GM21528 (cell line): Measurements from ENCODE around the gene PDS5A.
"Not testable (repeated sequence)": the region's sequence is repeated elsewhere in the genome, so short reads cannot be mapped to it uniquely, and the experiment has no call there.

Experiments used
- ATAC-seq: cut with Tn5 transposase; IDR thresholded peaks from one replicate; pipeline ENCODE4 v1.9.1; 2021; ENCODE audit warnings: mild to moderate bottlenecking, moderate library complexity; ENCODE audit not compliant: unreplicated experiment, low FRiP score

The PDS5A gene, protein sequence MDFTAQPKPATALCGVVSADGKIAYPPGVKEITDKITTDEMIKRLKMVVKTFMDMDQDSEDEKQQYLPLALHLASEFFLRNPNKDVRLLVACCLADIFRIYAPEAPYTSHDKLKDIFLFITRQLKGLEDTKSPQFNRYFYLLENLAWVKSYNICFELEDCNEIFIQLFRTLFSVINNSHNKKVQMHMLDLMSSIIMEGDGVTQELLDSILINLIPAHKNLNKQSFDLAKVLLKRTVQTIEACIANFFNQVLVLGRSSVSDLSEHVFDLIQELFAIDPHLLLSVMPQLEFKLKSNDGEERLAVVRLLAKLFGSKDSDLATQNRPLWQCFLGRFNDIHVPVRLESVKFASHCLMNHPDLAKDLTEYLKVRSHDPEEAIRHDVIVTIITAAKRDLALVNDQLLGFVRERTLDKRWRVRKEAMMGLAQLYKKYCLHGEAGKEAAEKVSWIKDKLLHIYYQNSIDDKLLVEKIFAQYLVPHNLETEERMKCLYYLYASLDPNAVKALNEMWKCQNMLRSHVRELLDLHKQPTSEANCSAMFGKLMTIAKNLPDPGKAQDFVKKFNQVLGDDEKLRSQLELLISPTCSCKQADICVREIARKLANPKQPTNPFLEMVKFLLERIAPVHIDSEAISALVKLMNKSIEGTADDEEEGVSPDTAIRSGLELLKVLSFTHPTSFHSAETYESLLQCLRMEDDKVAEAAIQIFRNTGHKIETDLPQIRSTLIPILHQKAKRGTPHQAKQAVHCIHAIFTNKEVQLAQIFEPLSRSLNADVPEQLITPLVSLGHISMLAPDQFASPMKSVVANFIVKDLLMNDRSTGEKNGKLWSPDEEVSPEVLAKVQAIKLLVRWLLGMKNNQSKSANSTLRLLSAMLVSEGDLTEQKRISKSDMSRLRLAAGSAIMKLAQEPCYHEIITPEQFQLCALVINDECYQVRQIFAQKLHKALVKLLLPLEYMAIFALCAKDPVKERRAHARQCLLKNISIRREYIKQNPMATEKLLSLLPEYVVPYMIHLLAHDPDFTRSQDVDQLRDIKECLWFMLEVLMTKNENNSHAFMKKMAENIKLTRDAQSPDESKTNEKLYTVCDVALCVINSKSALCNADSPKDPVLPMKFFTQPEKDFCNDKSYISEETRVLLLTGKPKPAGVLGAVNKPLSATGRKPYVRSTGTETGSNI (N-terminal part only)

DNA sequence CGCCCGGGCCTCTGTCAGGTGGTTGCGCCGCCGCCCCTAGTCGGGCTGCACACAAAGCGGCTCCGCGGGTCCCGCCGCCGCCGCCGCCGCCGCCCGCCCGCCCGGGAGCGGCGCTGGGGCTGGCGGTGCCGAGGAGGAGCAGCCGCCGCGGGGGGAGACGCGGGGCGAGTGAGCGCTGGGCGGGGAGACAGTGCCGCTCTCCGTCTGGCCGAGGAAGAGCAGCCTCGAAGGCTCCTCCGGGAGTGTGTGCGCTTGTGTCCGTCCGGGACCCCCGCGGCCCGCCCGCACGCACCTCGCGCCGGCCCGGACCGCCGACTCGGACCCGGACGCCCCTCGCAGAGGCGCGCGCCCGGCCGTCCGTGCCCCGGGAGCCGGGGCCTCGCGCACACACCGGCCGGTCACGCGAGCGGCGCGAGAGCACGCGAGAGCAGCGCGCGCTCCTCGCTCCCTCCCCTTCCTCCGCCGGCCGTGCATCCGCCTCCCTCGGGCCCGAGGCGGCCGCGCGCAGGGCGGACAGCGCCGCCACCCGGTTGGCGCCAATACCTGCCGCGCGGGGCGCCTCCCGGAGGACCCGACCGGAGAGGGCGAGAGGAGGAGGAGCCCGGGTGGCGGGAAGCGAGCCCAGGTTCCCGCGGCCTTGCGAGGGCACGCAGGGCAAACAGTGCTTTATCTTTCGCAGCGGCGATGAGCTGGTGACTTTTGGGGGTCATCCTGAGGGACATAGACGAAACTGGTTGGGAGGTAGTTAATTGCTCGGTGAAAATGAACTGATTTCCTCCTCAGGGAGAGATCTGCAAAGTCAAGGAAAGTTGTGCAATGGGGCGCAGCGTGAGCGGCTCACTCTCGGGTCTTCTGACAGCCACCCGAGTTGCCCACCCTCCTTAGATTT lies at the start of gene PDS5A:
TSS of gene PDS5A (minus strand) at position 423 of the 889 bp plus-strand sequence. CDS start 1,334 bp downstream, outside the sequence.
- ATAC-seq: peak; percentile 79

DNA sequence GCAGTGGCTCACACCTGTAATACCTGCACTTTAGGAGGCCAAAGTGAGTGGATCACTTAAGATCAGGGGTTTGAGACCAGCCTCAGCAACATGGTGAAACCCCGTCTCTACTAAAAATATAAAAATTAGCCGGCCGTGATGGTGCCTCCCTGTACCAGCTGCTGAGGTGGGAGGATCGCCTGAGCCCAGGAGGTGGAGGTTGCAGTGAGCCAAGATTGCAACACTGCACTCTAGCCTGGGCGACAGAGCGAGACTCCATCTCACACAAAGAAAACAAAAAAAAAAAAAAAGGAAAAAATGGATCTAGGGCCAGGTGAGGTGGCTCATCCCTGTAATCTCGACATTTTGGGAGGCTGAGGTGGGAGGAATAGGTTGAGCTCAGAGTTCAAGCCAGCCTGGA lies 46.3 kb upstream of the PDS5A start:
- ATAC-seq: not testable (repeated sequence)

DNA sequence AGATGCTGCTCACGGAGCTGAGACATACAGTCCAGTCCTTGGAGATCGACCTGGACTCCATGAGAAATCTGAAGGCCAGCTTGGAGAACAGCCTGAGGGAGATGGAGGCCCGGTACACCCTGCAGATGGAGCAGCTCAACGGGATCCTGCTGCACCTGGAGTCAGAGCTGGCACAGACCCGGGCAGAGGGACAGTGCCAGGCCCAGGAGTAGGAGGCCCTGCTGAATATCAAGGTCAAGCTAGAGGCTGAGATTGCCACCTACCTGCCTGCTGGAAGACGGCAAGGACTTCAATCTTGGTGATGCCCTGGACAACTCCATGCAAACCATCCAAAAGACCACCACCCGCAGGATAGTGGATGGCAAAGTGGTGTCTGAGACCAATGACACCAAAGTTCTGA lies 43.4 kb upstream of the PDS5A start:
- not testable (repeated sequence) for ATAC-seq

DNA sequence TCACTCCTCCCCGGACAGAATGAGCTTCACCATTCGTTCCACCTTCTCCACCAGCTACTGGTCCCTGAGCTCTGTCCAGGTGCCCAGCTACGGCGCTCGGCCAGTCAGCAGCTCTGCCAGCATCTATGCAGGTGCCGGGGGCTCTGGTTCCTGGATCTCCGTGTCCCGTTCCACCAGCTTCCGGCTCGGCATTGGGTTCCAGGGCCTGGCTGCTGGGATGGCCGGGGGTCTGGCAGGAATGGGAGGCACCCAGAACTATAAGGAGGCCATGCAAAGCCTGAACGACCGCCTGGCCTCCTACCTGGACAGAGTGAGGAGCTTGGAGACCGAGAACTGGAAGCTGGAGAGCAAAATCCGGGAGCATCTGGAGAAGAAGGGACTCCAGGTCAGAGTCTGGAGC lies 42.5 kb upstream of the PDS5A start:
- no peak for ATAC-seq

DNA sequence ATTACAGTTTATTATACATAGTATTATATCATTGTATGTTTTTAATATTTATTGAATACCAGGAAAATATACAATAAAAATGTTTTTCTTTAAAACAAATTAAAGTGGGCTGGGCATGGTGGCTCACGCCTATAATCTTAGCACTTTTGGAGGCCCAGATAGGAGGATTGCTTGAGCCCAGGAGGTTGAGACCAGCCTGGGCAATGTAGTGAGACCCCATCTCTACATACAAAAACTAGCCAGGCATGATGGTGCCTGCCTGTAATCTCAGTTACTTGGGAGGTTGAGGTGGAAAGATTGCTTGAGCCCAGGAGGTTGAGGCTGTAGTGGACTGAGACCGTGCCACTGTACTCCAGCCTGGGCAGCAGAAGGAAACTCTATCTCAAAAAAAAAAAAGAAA lies 38.3 kb upstream of the PDS5A start:
- ATAC-seq: no peak

DNA sequence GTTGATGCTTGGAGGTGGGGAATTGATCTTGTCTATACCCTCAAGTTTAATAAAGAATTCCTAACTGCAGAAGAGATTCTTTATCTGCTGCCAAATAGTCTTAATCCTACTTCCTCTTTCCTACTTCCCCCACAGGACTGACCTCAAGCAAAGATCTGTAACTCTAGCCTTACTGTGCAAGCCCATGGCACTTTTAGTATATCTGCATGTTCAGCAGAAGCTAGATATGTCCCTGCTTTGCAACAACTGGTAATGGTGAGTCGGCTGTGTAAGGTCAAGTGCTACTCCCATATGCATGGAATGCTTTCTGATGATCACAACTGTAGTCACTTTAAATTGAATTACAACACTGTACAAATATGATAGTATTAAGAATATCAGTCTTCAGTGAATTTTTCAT lies 26.3 kb upstream of the PDS5A start:
- no peak for ATAC-seq

DNA sequence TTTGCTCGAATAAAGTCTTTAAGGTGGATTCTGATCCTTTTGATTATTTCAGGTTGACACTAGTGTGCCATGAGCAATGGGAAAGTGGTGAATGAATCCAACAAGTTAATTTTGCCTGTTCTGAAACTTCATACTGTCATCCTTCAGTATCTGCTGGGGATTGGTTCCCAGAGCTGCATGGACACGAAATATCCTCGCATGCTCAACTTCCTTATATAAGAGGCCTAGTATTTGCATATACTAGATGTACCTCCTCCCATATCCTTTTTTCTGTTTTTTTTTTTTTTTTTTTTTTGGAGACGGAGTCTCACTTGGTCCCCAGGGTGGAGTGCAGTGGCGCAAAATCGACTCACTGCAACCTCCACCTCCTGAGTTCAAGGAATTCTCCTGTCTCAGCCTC lies 23.0 kb upstream of the PDS5A start:
- ATAC-seq: no peak

DNA sequence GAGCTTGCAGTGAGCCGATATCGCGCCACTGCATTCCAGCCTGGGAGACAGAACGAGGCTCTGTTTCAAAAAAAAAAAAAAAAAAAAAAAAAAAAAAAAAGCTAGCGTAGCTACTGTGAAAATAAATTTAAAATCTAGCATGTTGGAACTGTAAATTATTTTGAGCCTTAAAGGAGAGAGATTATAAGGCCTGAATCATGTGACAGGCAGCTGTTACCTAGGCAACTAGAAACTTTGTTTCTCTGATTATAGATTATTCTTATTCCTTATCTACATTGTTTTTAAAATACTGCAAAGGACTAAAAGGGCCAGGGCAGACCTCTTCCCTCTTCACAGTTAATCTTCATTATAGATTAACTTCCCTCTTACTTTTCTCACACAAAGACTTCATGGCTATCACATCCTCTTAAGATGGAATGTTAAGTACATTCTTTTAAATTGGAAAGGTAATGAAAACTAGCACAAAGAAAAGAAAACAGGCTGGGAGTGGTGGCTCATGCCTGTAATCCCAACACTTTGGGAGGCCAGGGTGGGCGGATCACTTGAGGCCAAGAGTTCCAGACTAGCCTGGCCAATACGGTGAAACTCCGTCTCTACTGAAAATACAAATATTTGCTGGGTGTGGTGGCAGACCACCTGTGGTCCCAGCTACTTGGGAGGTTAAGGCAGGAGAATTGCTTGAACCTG lies 21.1 kb upstream of the PDS5A start:
- no peak for ATAC-seq

DNA sequence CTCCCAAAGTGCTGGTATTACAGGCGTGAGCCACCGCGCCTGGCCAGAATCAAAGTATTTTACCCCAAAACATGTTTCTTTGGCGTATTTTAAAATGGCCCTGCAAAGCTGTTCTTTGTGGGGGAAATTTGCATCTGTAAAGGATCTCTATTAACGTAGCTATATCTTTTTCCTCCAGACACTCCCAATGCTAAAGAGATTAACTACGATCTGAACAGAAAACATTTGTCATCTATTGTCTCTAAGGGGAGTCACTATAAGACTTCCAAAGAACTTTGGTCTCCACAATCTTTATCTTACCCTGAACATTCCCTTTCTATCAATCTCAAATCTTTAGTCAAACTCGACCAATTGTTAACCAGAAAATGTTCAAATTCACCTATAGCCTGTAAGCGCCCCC lies 19.1 kb upstream of the PDS5A start:
- ATAC-seq: no peak

DNA sequence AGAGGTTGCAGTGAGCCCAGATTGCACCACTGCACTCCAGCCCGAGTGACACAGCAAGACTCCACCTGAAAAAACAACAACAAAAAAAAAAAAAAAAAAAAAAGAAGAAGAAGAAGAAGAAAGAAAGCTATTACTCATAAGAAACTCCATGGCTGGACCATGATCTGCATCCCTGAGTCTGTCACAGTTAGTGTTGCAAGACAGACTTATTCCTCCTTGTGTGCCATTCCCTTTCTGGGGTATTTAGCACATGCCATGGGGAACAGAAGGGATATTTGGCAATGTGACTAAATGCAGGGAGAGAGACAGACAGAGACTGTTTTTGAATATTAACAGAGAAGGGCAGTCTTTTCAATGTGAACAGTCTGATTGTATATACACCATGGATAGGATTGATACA lies 16.7 kb upstream of the PDS5A start:
- no peak for ATAC-seq

DNA sequence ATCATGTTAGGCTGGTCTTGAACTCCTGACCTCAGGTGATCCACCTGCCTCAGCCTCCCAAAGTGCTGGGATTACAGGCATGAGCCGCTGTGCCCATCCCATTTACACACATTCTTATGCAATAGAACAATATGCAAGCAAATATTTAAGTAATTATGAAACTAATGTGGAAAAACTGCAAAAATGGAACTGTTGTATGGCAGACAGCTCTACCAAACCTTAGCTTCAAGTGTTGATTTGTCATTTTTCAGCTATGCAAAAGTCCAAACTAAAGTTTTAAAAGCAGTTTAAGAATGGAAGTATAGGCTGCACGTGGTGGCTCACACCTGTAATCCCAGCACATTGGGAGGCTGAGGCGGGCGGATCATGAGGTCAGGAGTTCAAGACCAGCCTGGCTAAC lies 11.7 kb upstream of the PDS5A start:
- ATAC-seq: not testable (repeated sequence)

DNA sequence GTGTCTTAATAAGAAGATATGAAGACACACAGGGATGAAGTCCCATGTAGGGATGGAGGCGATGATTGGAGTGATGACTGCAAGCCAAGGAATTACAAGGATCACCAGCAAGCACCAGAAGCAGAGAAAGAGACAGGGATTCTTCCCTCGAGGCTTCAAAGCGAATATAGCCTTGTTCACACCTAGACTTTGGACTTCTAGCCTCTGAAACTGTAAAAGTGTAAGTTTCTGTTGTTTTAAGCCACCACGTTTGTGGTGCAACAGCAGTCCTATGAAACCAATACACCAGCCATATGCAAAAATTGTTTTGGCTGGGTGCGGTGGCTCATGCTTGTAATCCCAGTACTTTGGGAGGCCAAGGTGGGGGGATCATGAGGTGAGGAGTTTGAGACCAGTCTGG lies 9.8 kb upstream of the PDS5A start:
- no peak for ATAC-seq

DNA sequence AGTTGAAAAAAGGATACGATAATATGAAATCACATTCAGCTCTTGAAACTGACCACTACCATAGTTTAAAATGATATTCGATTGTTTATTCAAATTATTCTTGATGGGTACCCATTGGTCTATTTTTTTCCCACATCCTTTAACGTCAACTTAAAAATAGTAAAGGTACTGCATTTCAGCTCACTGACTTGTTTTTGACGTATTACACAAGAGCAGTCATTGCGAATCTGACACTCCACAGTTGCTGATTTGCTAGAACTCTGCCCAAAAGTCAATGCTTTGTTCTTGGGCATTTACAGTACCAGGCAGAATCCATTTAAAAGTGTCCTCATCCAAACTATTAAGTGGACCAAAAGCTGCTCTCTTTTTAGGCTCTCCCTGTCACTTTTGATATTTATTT lies 1.2 kb upstream of the PDS5A start:
- ATAC-seq: no peak

DNA sequence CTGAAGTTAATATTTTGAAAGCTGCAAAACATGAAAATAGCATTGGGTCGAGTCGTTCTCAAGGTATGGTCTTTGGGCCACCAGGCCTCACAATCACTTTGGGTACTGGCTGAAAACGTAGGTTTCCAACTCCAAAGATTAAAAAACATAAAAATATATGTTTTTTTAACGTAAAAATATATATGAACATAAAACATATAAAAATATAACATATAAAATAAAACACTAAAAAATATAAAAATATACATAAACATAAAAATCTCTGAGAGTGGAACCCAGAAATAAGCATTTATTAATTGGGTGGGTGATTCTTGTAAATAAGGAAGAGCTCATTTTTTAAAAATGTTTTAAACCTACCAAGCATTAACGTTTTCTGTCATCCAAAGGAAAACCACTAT lies 666 bp upstream of the PDS5A start:
- ATAC-seq: no peak

DNA sequence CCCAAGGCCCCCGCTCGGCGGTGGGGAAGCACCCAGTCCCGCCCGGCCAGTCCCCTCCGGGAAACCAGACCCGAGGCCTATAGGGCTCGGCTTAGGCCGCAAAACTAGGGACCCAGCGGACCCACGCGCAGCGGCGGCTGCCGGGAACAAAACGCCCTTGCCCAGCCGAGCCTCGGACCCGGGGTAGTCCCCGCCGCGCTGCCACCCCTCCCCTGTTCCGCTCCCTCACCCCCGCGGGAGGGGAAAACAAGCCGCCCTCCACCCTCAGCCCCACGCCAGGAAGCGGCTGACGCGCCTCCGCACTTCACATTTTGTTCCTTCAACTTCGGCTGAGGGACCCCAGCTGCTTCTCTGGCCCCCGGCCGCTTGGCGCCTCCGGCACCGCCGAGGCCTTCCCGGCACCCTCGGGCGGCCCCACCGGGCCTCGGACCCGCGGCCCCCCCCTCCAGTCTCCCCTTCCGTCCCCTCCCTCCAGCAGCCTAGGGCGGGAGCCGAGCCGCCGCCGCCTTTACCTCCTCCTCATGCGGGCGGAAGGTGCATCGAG lies 694 bp downstream of the PDS5A start:
- ATAC-seq: peak; percentile 28

DNA sequence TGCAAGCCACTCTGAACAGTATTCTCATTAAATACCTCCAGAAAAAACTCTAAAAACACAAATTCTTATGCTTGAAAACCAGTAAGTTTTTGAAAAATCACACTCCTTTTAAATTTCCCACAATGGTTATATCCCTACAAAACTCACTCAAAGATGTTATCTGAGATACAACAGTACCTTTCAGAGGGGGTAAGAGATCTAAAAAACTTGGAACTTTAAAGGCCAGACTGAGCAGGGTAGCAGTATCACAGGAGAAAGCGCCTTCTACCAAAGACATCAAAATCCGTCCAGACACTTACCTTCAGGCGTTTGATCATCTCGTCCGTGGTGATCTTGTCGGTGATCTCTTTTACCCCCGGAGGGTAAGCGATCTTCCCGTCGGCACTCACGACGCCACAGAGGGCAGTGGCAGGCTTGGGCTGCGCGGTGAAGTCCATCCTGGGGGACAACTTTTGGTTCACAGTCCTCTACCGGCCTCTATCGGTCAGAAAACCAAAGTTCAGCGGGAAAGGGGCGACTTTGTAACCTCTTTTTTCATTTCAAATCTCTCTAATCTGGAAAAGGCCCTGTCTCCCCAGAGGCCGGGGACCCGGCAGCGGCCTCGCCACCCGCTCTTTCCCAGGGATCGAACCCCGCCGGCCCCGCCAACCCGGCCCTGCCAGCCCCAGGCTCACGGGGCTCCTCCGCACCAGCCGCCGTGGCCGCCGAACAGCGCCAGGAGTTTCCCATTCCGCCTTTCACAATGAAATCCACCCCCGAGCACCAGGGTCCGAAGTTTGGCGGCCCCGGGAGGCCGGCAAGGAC lies 1.4 kb downstream of the PDS5A start:
- peak; percentile 41 for ATAC-seq

DNA sequence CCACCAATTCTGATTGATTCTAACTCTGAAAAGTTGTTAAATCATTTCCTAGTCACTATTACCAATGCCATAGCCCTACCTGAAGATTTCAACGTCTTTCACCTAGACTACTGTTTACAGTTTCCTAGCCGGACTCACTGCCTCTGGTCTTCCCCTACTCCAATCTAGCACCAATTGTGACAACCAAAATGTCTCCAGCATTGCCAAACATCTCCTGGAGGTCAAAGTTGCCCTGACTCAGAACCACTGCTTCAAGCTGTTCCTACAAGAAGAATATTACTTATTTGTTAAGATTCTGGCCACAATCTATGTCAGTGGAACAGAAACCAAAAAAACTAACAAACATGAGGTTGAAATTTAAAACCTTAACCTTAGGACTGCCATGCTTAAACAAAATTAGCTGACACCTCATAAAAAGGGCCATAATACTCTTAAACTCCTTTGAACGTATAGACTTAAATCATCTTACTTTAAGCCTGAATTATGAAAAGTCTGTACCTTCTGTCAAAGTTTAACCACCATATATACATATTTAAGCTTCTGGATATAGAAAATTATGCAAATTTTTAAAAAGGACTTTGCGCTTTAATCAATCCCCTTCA lies 2.1 kb downstream of the PDS5A start:
- ATAC-seq: no peak

DNA sequence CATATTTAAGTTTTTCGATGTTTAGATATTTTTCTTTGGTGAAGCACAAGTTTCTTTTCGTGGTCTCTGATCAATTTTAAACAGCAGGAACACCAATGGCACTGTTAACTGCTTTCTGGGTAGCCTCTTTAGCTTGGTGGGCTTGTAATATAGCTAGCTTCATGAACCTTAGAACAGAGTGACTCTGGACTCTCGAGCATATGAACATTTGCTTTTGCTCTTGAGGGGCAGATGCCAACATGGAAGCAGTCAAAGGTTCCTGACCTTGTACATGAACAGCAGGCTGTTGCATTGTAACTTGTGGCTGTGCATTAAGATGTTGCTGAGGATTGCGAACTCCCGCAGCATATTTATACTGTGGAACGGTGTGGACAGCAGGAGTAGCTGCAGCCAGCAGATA lies 4.7 kb downstream of the PDS5A start:
- ATAC-seq: not testable (repeated sequence)
